SK-N-SH (cell line): ENCODE measurements around the gene CHRM1. TPM values are rescaled to one million over a fixed set of nuclear protein-coding genes. Genes with fewer than 3 reads are reported as not detected.

Source experiments
- CTCF ChIA-PET: fragments of 300-600, 350-600 bp; formaldehyde crosslinking; extraction: SDS; loops from one replicate; lab custom pipeline; 2021; lab: Yijun Ruan, JAX
- POLR2A ChIA-PET: fragments of 350-600 bp; sonication (Branson Sonifier 250); formaldehyde crosslinking; extraction: SDS; loops from one replicate; lab custom pipeline; 2020; ENCODE audit warnings: antibody characterized with exemption, inconsistent platforms; lab: Yijun Ruan, JAX
- DNase-seq: peaks from one replicate; pipeline ENCODE4 v3.0.0; 2012
- H2AFZ ChIP-seq: fragments of 200-600 bp; sonication (generic); 2 replicates; pipeline ENCODE4 v1.8.1; 2016; ENCODE audit warnings: antibody characterized with exemption, mild to moderate bottlenecking, low read depth
- H3F3A ChIP-seq: fragments of 200-600 bp; sonication (generic); replicated peaks from 2 replicates; pipeline ENCODE3; 2016; ENCODE audit warnings: antibody characterized with exemption, mild to moderate bottlenecking; ENCODE audit not compliant: insufficient read depth
- H3K27ac ChIP-seq, 2 experiments: fragments of 200-500 bp in 1 of 2; fragments of 200-600 bp in 1 of 2; sonication (Bioruptor generic) in 1 of 2; sonication (generic), shearing (Covaris generic) in 1 of 2; 2 replicates each; pipeline versions ENCODE4 v1.5.1 to v1.6.1; 2014 to 2016; ENCODE audit warnings: low read depth in 2 of 2, inconsistent platforms in 1 of 2, low read length in 1 of 2, mild to moderate bottlenecking in 1 of 2, mixed read lengths in 1 of 2
- H3K27me3 ChIP-seq: fragments of 200-600 bp; sonication (generic), shearing (Covaris generic); 2 replicates; pipeline ENCODE4 v1.6.1; 2016; ENCODE audit warnings: mixed run types; ENCODE audit not compliant: insufficient read depth
- H3K36me3 ChIP-seq, 2 experiments: fragments of 200-500 bp in 1 of 2; fragments of 200-600 bp in 1 of 2; sonication (Bioruptor generic) in 1 of 2; sonication (generic) in 1 of 2; replicated peaks in 1 of 2; 2 replicates each; pipeline versions ENCODE3 to v1.5.1; 2014 to 2016; ENCODE audit warnings: low read length in 1 of 2, mild to moderate bottlenecking in 1 of 2; ENCODE audit not compliant: insufficient read depth in 2 of 2, control insufficient read depth in 1 of 2
- H3K4me1 ChIP-seq, 2 experiments: fragments of 200-500 bp in 1 of 2; fragments of 200-600 bp in 1 of 2; sonication (Bioruptor generic) in 1 of 2; sonication (generic), shearing (Covaris generic) in 1 of 2; 2 replicates each; pipeline versions ENCODE4 v1.5.1 to v1.6.1; 2014 to 2016; ENCODE audit warnings: low read depth in 1 of 2, low read length in 1 of 2, mixed run types in 1 of 2; ENCODE audit not compliant: insufficient read depth in 2 of 2, control insufficient read depth in 1 of 2
- H3K4me2 ChIP-seq: fragments of 200-600 bp; sonication (generic), shearing (Covaris generic); 2 replicates; pipeline ENCODE4 v1.6.1; 2017; ENCODE audit warnings: mixed run types
- H3K4me3 ChIP-seq, 2 experiments: fragments of 200-500 bp in 1 of 2; fragments of 200-600 bp in 1 of 2; sonication (Bioruptor generic) in 1 of 2; sonication (generic), shearing (Covaris generic) in 1 of 2; 2 replicates each; pipeline versions ENCODE4 v1.5.1 to v1.8.1; 2014 to 2016; ENCODE audit warnings: low read depth in 2 of 2, inconsistent platforms in 1 of 2, low read length in 1 of 2, mild to moderate bottlenecking in 1 of 2, mixed read lengths in 1 of 2, moderate library complexity in 1 of 2
- H3K79me2 ChIP-seq: fragments of 200-600 bp; sonication (generic); 2 replicates; pipeline ENCODE4 v1.8.1; 2017; ENCODE audit warnings: mild to moderate bottlenecking; ENCODE audit not compliant: insufficient read depth
- H3K9ac ChIP-seq: fragments of 200-600 bp; sonication (generic); 2 replicates; pipeline ENCODE4 v1.6.1; 2017; ENCODE audit warnings: mixed run types
- H3K9me2 ChIP-seq: fragments of 200-600 bp; sonication (generic); 2 replicates; pipeline ENCODE4 v1.6.1; 2017; ENCODE audit warnings: mixed run types
- H3K9me3 ChIP-seq: fragments of 200-600 bp; sonication (generic); 2 replicates; pipeline ENCODE4 v1.6.1; 2017; ENCODE audit warnings: mixed run types, mild to moderate bottlenecking, moderate library complexity
- H4K20me1 ChIP-seq: fragments of 200-600 bp; sonication (generic); 2 replicates; pipeline ENCODE4 v1.6.1; 2017; ENCODE audit warnings: mild to moderate bottlenecking, mixed run types; ENCODE audit not compliant: insufficient read depth
- ELF1 ChIP-seq: IDR thresholded peaks from 2 replicates; pipeline ENCODE4 v1.4.0; 2012
- FOXJ3 ChIP-seq: sonication (generic); formaldehyde crosslinking; IDR thresholded peaks from 2 replicates; pipeline ENCODE4 v1.5.1; 2020; ENCODE audit warnings: mild to moderate bottlenecking, missing genetic modification reagents
- JUND ChIP-seq: IDR thresholded peaks from 2 replicates; pipeline ENCODE4 v1.4.0; 2012
- MEF2A ChIP-seq: IDR thresholded peaks from 2 replicates; pipeline ENCODE4 v1.4.0; 2012; ENCODE audit warnings: low read depth, borderline replicate concordance
- POLR2AphosphoS5 ChIP-seq: IDR thresholded peaks from 2 replicates; pipeline ENCODE4 v1.6.1; 2012; ENCODE audit warnings: low read depth, low read length
- RAD21 ChIP-seq: IDR thresholded peaks from 2 replicates; pipeline ENCODE4 v1.6.1; 2012; ENCODE audit warnings: mild to moderate bottlenecking, low read length
- YY1 ChIP-seq: IDR thresholded peaks from 2 replicates; pipeline ENCODE4 v1.4.0; 2012; ENCODE audit warnings: low read depth, mild to moderate bottlenecking
- WGBS: methylation state at CpG from one replicate; pipeline ENCODE4 v1.1.6; 2017; ENCODE audit warnings: low lambda C conversion rate; 5-methylcytosine and 5-hydroxymethylcytosine counted together
- polyA plus RNA-seq, 3 experiments: library from polyadenylated mRNA; depleted of rRNA; stranded (reverse); fragments of >200 nt; gene quantifications; 2 replicates each; pipeline ENCODE4 v1.2.3, GENCODE V29; 2012

Gene CHRM1
- polyA plus RNA-seq, 1 of the 3 experiments (the other 2 are of a cell fraction) = not detected

- CTCF ChIA-PET = interaction anchor here (0.7 kb wide), 1 partner anchor 27 kb away, joined by 3 read pairs; no protein-coding TSS in a partner anchor
- WGBS = 67% methylated on average over 13 of the region's 13 CpGs
- H3K4me2 ChIP-seq = no peak overlapping the region
Observed at GRCh38 chr11:62933285-62933684, 12.1 kb upstream of the CHRM1 start.

GRCh38 chr11:62931499-62932278 lies 10.5 kb upstream of the CHRM1 start:
- H3K79me2 ChIP-seq = no peaks in the 10 kb centered on the region
- POLR2A ChIA-PET = no interaction called here
- no peak overlapping the region for H3K4me3 ChIP-seq
- no peaks in the 10 kb centered on the region for H3K9me3 ChIP-seq
- H3K4me2 ChIP-seq = no peak overlapping the region
- no peaks in the 10 kb centered on the region for H3F3A ChIP-seq
- DNase-seq = no peak
- no peaks in the 10 kb centered on the region for H4K20me1 ChIP-seq
- no peak for TF ChIP-seq ELF1
- TF ChIP-seq YY1 = no peak
- H3K9me2 ChIP-seq = no peaks in the 10 kb centered on the region
- no peak overlapping the region for H3K27ac ChIP-seq
- 50% methylated on average over 8 of the region's 8 CpGs for WGBS
- H3K9ac ChIP-seq = no peak overlapping the region
- CTCF ChIA-PET = interaction anchor here (1.0 to 6.9 kb wide), 4 partner anchors 25 to 104 kb away, joined by 3 to 54 read pairs (median 13); no protein-coding TSS in a partner anchor
- peaks cover 0 to 28% of the 10 kb centered on the region in 2 experiments; a peak in 1 of 4 replicates for H3K4me1 ChIP-seq
- H3K36me3 ChIP-seq = no peaks in the 10 kb centered on the region
- no peaks in the 10 kb centered on the region for H3K27me3 ChIP-seq
- no peak overlapping the region for H2AFZ ChIP-seq

More at GRCh38 chr11:62933285-62933684, 12.1 kb upstream of the CHRM1 start:
- no peak overlapping the region for H2AFZ ChIP-seq
- no peaks in the 10 kb centered on the region for H4K20me1 ChIP-seq
- H3K9ac ChIP-seq = no peak overlapping the region
- DNase-seq = no peak
- H3K4me1 ChIP-seq = peaks cover 0 to 18% of the 10 kb centered on the region in 2 experiments; a peak in 1 of 4 replicates
- no peaks in the 10 kb centered on the region for H3K9me3 ChIP-seq
- no peaks in the 10 kb centered on the region for H3K9me2 ChIP-seq
- no peak overlapping the region for H3K27ac ChIP-seq
- no peaks in the 10 kb centered on the region for H3K27me3 ChIP-seq
- no peak overlapping the region for H3K4me3 ChIP-seq
- no peaks in the 10 kb centered on the region for H3F3A ChIP-seq
- TF ChIP-seq MEF2A (no peak), ELF1 (no peak), POLR2AphosphoS5 (no peak), JUND (no peak), FOXJ3 (no peak)
- POLR2A ChIA-PET = no interaction called here
- H3K79me2 ChIP-seq = no peaks in the 10 kb centered on the region
- H3K36me3 ChIP-seq = no peaks in the 10 kb centered on the region

- no peaks in the 10 kb centered on the region for H3K27me3 ChIP-seq
- no peak for TF ChIP-seq RAD21
- TF ChIP-seq POLR2AphosphoS5 = no peak
- TF ChIP-seq, all 33 proteins: peak for 0
- Histone ChIP-seq H3K27ac (no peak overlapping the region), H3K4me2 (no peak overlapping the region), H4K20me1 (no peaks in the 10 kb centered on the region), H3K9me3 (no peaks in the 10 kb centered on the region), H3K4me3 (no peak overlapping the region), H3K9ac (no peak overlapping the region), H3F3A (no peaks in the 10 kb centered on the region), H3K9me2 (no peaks in the 10 kb centered on the region), H3K79me2 (no peaks in the 10 kb centered on the region), H3K36me3 (no peaks in the 10 kb centered on the region), H3K4me1 (peaks cover 0 to 28% of the 10 kb centered on the region in 2 experiments; a peak in 1 of 4 replicates), H2AFZ (no peak overlapping the region)
- ChIA-PET CTCF (interaction anchor here (1.0 to 6.9 kb wide), 5 partner anchors 11 to 93 kb away, joined by 4 to 54 read pairs (median 21); no protein-coding TSS in a partner anchor), POLR2A (no interaction called here)
- 46% methylated on average over 1 of the region's 1 CpG for WGBS
- no peak for DNase-seq
Observed at GRCh38 chr11:62930666-62931065, 9.5 kb upstream of the CHRM1 start.
